ENCODE data around the gene DHRS7B.

- no peak for TF ChIP-seq TARDBP (IDR thresholded peaks at IDR 0.05)
- no peak for TF ChIP-seq FOXK2 (IDR thresholded peaks at IDR 0.05)
- no peak for TF ChIP-seq HDGF (IDR thresholded peaks at IDR 0.05; ENCODE audit: borderline replicate concordance)
- TF ChIP-seq NFRKB (IDR thresholded peaks at IDR 0.05), result no peak
- TF ChIP-seq PKNOX1 (IDR thresholded peaks at IDR 0.05), result no peak
- no peak for TF ChIP-seq CTBP1 (IDR thresholded peaks at IDR 0.05; ENCODE audit: borderline replicate concordance)
- TF ChIP-seq BHLHE40 (IDR thresholded peaks at IDR 0.05; ENCODE audit: borderline replicate concordance), result no peak
- TF ChIP-seq LEF1 (IDR thresholded peaks at IDR 0.05; ENCODE audit: borderline replicate concordance), result no peak
- no peak for TF ChIP-seq FOXM1 (IDR thresholded peaks at IDR 0.05; ENCODE audit: borderline replicate concordance)
- TF ChIP-seq FOXA1 (IDR thresholded peaks at IDR 0.05), result no peak
These were observed 33.6 kb downstream of the DHRS7B start for GRCh38 chr17:21160401-21160800.

Data from HEK293T (cell line).